Urinary bladder (tissue), 4 donors: Measurements from ENCODE around the gene POU6F1. TPM values are rescaled to one million over a fixed set of nuclear protein-coding genes. Genes with fewer than 3 reads are reported as not detected.

ENCODE experiments used
- DNase-seq: peaks from one replicate; pipeline ENCODE4 v3.0.0-alpha.2; 2015; ENCODE audit errors: extremely low spot score
- H3K27ac ChIP-seq: one replicate; pipeline ENCODE4 v1.5.1; 2013; ENCODE audit warnings: low read depth, mild to moderate bottlenecking, moderate library complexity
- H3K36me3 ChIP-seq: one replicate; pipeline ENCODE4 v1.6.1; 2013; ENCODE audit warnings: mild to moderate bottlenecking, moderate library complexity; ENCODE audit not compliant: insufficient read depth
- H3K4me1 ChIP-seq: one replicate; pipeline ENCODE4 v1.6.1; 2013; ENCODE audit warnings: mild to moderate bottlenecking, moderate library complexity; ENCODE audit not compliant: insufficient read depth
- H3K4me3 ChIP-seq: one replicate; pipeline ENCODE4 v1.5.1; 2013; ENCODE audit warnings: low read depth, low read length
- WGBS: extraction: QIAGEN DNeasy Blood & Tissue Kit; methylation state at CpG from one replicate; pipeline ENCODE4 v1.1.7; 2013; 5-methylcytosine and 5-hydroxymethylcytosine counted together
- polyA plus RNA-seq: library from polyadenylated mRNA; stranded (reverse); fragments of 200-250 nt; gene quantifications from one replicate; pipeline ENCODE4 v1.2.3, GENCODE V29; 2013
- small RNA-seq: library from RNA; depleted of rRNA; stranded (forward); fragments of <200 nt; gene quantifications from one replicate; pipeline ENCODE3, GENCODE V24; 2014
- total RNA-seq: library from RNA; depleted of rRNA; stranded (reverse); fragments of >200 nt; gene quantifications from one replicate; pipeline ENCODE4 v1.2.3, GENCODE V29; 2014
- donor health status: healthy with polysubstance abuse.
- donor health status: healthy.

The POU6F1 gene
- total and polyA plus RNA-seq, 2 donors: 4.3 to 10.6 TPM

DNA sequence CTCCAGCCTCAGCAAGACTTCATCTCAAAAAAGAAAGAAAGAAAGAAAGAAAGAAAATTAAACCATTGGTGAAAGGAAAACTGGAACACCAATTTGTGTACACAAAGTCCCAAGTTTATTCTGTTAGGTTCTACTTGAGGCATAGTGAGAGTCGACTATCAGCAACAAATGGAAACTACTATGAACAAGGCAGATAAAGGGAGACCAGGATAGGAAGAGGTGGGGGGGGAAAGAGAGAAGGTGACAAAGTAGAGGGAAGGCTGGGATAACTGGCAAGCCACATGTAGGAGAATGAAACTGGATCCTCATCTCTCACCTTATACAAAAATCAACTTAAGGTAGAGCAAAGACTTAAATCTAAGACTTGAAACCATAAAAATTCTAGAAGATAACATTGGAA is 70.6 kb downstream of the POU6F1 start:
- no peak for DNase-seq
- H3K27ac ChIP-seq: no peak overlapping the region
- H3K4me3 ChIP-seq: no peak overlapping the region
- no peaks in the 10 kb centered on the region for H3K36me3 ChIP-seq
- WGBS: 71% methylated on average over 1 of the region's 1 CpG
- H3K4me1 ChIP-seq: no peaks in the 10 kb centered on the region

GRCh38 chr12:51139292-51139844 is 78.5 kb downstream of the POU6F1 start:
- H3K27ac ChIP-seq: no peak overlapping the region
- DNase-seq: no peak
- H3K4me1 ChIP-seq: no peaks in the 10 kb centered on the region
- H3K4me3 ChIP-seq: no peak overlapping the region
- 95% methylated on average over 3 of the region's 3 CpGs for WGBS
- peaks cover 2% of the 10 kb centered on the region for H3K36me3 ChIP-seq

Small RNA genes within 50 kb of the gene (small RNA-seq; reads per million reads assigned to genes)
- gene RF00019 (not detected), gene RNU6-199P (not detected)

Other genes starting within 250 kb of the POU6F1 start
- gene SLC11A2, start 191.7 kb downstream of the POU6F1 start, total RNA-seq: 78.3 TPM
- gene SLC11A2, start 191.7 kb downstream of the POU6F1 start, polyA plus RNA-seq: 21.5 TPM
- 61.4 TPM for gene LETMD1, start 169.7 kb downstream of the POU6F1 start, total RNA-seq
- gene LETMD1, start 169.7 kb downstream of the POU6F1 start, polyA plus RNA-seq: 63.3 TPM
- 22.6 TPM for gene CSRNP2, start 134.5 kb downstream of the POU6F1 start, total RNA-seq
- gene CSRNP2, start 134.5 kb downstream of the POU6F1 start, polyA plus RNA-seq: 15.7 TPM
- gene TFCP2, start 44.9 kb downstream of the POU6F1 start, total RNA-seq: 20.8 TPM
- 21.5 TPM for gene TFCP2, start 44.9 kb downstream of the POU6F1 start, polyA plus RNA-seq
- gene DAZAP2, start 20.8 kb upstream of the POU6F1 start, total RNA-seq: 89.1 TPM
- 487 TPM for gene DAZAP2, start 20.8 kb upstream of the POU6F1 start, polyA plus RNA-seq
- 13.4 TPM for gene SMAGP, start 52.4 kb upstream of the POU6F1 start, total RNA-seq
- 10.0 TPM for gene SMAGP, start 52.4 kb upstream of the POU6F1 start, polyA plus RNA-seq
- 2.3 TPM for gene BIN2, start 106.1 kb upstream of the POU6F1 start, total RNA-seq
- gene BIN2, start 106.1 kb upstream of the POU6F1 start, polyA plus RNA-seq: 3.4 TPM
- gene CELA1, start 128.6 kb upstream of the POU6F1 start, total RNA-seq: not detected
- not detected for gene CELA1, start 128.6 kb upstream of the POU6F1 start, polyA plus RNA-seq
- gene GALNT6, start 173.3 kb upstream of the POU6F1 start, total RNA-seq: 1.1 TPM
- 2.0 TPM for gene GALNT6, start 173.3 kb upstream of the POU6F1 start, polyA plus RNA-seq
- gene SLC4A8, start 206.8 kb upstream of the POU6F1 start, total RNA-seq: 2.9 TPM
- gene SLC4A8, start 206.8 kb upstream of the POU6F1 start, polyA plus RNA-seq: 1.6 TPM